ENCODE results near the gene CIAO2B.

CIAO2B gene

DNA sequence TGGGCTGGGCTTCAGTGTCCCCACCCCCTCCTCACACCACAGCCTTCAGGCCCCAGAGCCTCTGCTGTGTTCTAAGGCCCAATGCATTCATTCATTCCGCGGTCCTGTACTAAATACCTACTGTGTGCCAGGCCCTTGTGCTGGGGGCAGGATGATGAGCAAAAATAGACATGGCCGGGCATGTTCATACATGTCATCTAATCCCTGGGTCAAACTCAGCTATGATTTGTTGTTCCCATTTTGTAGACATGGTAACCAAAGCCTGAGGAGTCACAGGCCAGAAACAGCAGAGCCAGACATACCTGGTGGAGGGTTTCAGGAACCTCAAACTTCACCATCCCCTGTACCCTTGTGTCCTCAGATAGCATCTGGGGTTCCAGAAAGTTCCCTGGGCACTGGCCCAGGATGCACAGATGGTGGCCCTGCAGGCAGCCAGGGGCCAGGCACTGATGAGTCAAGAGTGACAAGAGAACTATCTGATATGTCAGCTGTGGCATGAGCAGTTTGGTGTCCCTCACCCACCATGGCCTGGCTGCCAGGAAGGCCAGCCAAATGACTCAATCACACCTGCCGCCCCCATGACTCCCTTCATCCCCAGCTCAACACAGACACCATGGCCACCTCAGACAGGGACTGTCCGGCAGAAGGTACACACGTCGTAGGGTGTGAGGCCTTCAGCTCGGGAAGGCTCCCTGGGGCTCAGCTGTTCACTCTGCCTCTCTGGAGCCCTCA is 6.1 kb downstream of the CIAO2B start:
- FAIRE-seq (peak; percentile 16), DNase-seq (ENCODE audit: insufficient read length, low spot score) (no peak)
- TF ChIP-seq TAF1 (IDR thresholded peaks at IDR 0.05; ENCODE audit: low read depth, low read length) (no peak), POLR2AphosphoS5 (IDR thresholded peaks at IDR 0.05; ENCODE audit: low read depth, low read length) (no peak), POU2F2 (IDR thresholded peaks at IDR 0.05; ENCODE audit: low read depth, low read length) (no peak), PAX5 (IDR thresholded peaks at IDR 0.05; ENCODE audit: insufficient read depth, low read length, severe bottlenecking) (no peak), POLR2A (IDR thresholded peaks at IDR 0.05; ENCODE audit: low read depth, low read length) (no peak), SPI1 (IDR thresholded peaks at IDR 0.05; ENCODE audit: low read depth, low read length) (no peak)

DNA sequence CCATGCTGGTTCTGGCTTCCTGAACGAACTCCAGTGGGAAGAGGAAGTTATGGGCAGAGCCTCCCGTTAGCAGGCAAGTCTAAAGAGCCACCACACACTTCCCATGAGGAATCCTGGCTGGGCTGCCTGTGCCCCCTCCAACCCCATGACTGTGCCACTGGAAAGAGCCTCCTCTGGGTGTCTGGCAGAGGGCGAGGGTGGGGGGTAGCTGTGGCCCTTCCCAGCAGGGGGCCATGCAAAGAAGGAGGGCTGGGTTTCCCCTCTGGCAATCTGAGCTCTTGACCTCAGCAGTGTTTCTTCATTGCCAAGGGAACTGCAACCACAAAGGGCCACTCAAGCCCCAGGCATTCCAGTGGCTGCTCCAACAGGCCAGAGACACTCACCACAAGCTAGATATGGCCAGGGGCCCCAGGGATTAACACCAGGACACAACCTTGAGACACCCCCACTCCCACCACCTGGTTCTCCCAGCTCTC is 7.2 kb downstream of the CIAO2B start:
- no peak for TF ChIP-seq TAF1 (IDR thresholded peaks at IDR 0.05; ENCODE audit: low read depth, low read length)
- TF ChIP-seq POU2F2 (IDR thresholded peaks at IDR 0.05; ENCODE audit: low read depth, low read length), result no peak
- no peak for TF ChIP-seq POLR2AphosphoS5 (IDR thresholded peaks at IDR 0.05; ENCODE audit: low read depth, low read length)
- TF ChIP-seq PAX5 (IDR thresholded peaks at IDR 0.05; ENCODE audit: insufficient read depth, low read length, severe bottlenecking), result no peak
- FAIRE-seq, result peak; percentile 51
- no peak for DNase-seq (ENCODE audit: insufficient read length, low spot score)

DNA sequence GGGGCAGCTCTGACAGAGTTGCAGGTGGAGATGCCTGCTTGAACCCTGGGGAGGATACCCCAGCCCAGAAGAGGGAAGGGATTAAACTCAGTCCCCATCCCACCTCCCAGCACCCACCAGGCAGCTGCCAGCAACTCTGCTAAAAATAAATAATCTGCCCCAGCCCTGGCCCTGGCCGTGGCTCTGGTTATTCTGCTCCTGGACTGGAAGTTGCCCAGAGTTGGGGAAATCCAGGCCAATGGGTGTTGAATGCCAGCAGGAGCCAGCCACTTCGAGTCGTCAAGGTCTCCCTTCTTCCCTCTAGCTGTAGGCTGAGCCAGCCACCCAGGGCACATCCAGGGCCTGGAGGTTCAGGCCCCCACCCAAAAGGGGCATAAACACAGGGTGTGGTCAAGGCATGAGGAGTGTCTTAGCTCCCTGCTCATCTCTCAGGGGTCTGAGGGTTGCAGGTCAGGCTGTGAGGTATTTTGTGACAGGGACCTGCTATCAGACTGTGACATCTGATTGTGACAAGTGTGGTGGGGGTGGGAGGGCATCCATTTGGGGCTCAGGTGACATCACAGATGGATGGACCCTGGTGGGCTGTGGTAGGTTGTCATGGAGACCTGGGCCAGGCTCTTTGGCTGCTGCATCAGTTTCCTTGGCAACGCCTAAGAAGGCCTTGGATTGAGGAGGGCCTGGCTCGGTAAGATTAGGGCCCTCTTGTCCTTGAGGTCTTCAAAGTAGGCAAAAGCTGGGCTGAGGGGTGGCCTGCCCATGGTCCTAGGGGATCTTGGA is 7.8 kb downstream of the CIAO2B start:
- DNase-seq (ENCODE audit: insufficient read length, low spot score), result no peak
- no peak for FAIRE-seq
- TF ChIP-seq TAF1 (IDR thresholded peaks at IDR 0.05; ENCODE audit: low read depth, low read length) (no peak), PAX5 (IDR thresholded peaks at IDR 0.05; ENCODE audit: insufficient read depth, low read length, severe bottlenecking) (no peak), SPI1 (IDR thresholded peaks at IDR 0.05; ENCODE audit: low read depth, low read length) (no peak), POLR2AphosphoS5 (IDR thresholded peaks at IDR 0.05; ENCODE audit: low read depth, low read length) (no peak), POU2F2 (IDR thresholded peaks at IDR 0.05; ENCODE audit: low read depth, low read length) (no peak), POLR2A (IDR thresholded peaks at IDR 0.05; ENCODE audit: low read depth, low read length) (no peak)

DNA sequence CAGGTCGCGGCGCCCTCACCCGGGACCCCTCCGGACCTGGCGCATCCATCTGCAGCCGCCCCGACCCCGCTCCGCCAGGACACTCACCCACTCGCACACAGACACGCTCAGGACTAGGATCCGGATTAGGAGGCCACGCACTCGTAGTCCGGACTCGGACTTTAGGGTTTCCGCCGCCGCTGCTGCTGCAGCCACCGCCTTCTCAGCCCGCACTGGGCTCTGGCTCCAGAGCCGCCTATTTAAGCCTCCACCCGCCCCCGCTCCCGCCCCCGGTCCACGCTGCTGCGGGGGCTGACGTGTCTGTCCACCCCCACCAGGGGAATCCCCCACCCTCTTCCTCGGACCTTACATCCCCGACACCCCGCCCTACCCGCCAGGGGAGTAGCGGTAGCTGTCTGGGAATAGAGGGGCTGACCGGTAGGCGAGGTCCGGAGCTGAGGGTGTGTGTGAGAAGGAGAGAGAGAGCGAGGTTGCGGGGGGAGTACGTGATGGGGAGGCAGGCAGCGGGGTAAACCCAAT is 8.8 kb downstream of the CIAO2B start, which contains the start of gene RRAD:
TSS of gene RRAD (minus strand) at position 214 of the 519 bp plus-strand sequence. CDS start 356 bp downstream, outside the sequence.
- FAIRE-seq, result no peak
- DNase-seq (ENCODE audit: insufficient read length, low spot score), result no peak
- TF ChIP-seq SPI1 (IDR thresholded peaks at IDR 0.05; ENCODE audit: low read depth, low read length) (no peak), POU2F2 (IDR thresholded peaks at IDR 0.05; ENCODE audit: low read depth, low read length) (no peak), POLR2A (IDR thresholded peaks at IDR 0.05; ENCODE audit: low read depth, low read length) (no peak), TAF1 (IDR thresholded peaks at IDR 0.05; ENCODE audit: low read depth, low read length) (no peak), POLR2AphosphoS5 (IDR thresholded peaks at IDR 0.05; ENCODE audit: low read depth, low read length) (no peak), PAX5 (IDR thresholded peaks at IDR 0.05; ENCODE audit: insufficient read depth, low read length, severe bottlenecking) (no peak)

DNA sequence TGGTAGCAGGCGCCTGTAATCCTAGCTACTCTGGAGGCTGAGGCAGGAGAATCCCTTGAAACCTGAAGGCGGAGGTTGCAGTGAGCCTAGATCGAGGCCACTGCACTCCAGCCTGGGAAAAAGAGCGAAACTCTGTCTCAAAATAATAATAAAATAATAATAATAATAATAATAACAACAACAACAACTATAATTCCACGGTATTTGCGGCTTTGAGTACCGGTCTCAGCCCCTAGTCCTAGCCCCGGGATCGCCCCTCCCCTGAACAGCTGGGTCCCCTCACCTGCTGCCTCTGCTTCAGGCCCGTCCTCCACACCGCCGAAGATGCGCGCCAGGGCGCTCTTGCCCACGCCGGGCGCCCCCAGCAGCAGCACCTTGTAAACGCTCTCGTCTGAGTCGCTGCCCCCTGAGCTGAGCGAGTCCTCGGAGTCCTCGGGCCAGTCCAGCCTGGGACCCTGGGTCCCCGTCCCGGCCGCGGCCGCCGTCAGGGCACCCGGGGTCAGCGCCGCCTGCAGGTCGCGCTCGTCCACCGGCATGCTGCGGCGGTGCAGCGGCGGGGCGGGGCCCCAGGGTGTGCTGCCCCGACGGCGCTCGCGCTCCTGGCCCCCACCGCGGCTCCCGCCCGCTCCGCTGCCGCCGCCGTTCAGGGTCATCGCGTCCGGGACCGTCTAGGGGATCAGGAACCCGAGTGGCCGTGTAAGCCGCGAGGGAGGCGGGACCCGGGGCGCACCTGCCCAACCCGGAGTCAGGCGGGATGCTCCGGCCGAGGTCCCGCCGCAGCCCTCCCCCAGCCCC is 9.5 kb downstream of the CIAO2B start:
- peak; percentile 70 for DNase-seq (ENCODE audit: insufficient read length, low spot score)
- peak; percentile 5 for FAIRE-seq
- no peak for TF ChIP-seq POLR2A (IDR thresholded peaks at IDR 0.05; ENCODE audit: low read depth, low read length)
- TF ChIP-seq SPI1 (IDR thresholded peaks at IDR 0.05; ENCODE audit: low read depth, low read length), result no peak
- TF ChIP-seq PAX5 (IDR thresholded peaks at IDR 0.05; ENCODE audit: insufficient read depth, low read length, severe bottlenecking), result no peak
- TF ChIP-seq POU2F2 (IDR thresholded peaks at IDR 0.05; ENCODE audit: low read depth, low read length), result no peak
- TF ChIP-seq TAF1 (IDR thresholded peaks at IDR 0.05; ENCODE audit: low read depth, low read length), result no peak
- no peak for TF ChIP-seq POLR2AphosphoS5 (IDR thresholded peaks at IDR 0.05; ENCODE audit: low read depth, low read length)

DNA sequence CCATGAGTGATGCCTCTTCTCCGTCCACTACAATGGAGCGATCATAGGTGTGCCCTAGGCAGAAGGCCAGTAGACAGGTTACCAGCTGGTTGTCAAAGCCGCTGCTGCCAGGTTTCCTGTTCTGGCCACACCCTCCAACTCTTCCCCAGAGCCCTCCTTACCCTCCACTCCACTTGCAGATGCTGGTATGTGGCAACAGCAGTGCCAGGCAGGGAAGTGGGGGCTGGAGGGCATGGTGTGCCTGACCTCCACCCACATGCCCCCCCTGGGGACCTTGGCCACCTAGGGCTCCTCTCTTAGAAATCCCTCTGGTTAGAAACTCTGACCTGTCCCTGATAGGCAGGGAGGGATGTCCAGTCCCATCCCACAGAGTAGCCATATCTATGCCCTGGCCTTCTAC is 10.3 kb downstream of the CIAO2B start:
- FAIRE-seq (no peak), DNase-seq (ENCODE audit: insufficient read length, low spot score) (no peak)
- TF ChIP-seq PAX5 (IDR thresholded peaks at IDR 0.05; ENCODE audit: insufficient read depth, low read length, severe bottlenecking) (no peak), SPI1 (IDR thresholded peaks at IDR 0.05; ENCODE audit: low read depth, low read length) (no peak), POLR2AphosphoS5 (IDR thresholded peaks at IDR 0.05; ENCODE audit: low read depth, low read length) (no peak)

DNA sequence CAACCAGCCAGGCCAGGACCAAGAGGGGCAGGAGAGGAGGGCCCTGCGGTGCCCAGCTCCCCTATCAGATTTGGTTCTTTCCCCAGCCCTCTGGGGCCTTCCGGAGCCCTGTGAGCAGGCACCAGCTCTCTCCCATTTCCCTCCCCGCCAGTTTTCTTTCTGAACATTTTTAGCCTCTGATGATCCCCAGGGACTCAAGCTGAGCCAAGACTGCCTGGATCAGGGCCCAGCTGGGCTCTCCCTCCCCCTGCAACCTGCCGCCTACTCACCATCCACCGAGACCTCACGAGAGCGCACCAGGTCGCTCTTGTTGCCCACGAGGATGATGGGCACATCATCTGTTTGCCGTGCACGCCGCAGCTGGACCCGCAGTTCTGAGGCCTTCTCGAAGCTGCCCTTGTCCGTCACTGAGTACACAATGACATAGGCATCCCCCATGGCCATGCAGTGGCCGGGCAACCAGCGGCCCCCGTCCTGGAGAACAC is 10.9 kb downstream of the CIAO2B start:
- DNase-seq (ENCODE audit: insufficient read length, low spot score) (no peak), FAIRE-seq (no peak)
- TF ChIP-seq POLR2A (IDR thresholded peaks at IDR 0.05; ENCODE audit: low read depth, low read length) (no peak), TAF1 (IDR thresholded peaks at IDR 0.05; ENCODE audit: low read depth, low read length) (no peak), POU2F2 (IDR thresholded peaks at IDR 0.05; ENCODE audit: low read depth, low read length) (no peak), SPI1 (IDR thresholded peaks at IDR 0.05; ENCODE audit: low read depth, low read length) (no peak), PAX5 (IDR thresholded peaks at IDR 0.05; ENCODE audit: insufficient read depth, low read length, severe bottlenecking) (no peak), POLR2AphosphoS5 (IDR thresholded peaks at IDR 0.05; ENCODE audit: low read depth, low read length) (no peak)

DNA sequence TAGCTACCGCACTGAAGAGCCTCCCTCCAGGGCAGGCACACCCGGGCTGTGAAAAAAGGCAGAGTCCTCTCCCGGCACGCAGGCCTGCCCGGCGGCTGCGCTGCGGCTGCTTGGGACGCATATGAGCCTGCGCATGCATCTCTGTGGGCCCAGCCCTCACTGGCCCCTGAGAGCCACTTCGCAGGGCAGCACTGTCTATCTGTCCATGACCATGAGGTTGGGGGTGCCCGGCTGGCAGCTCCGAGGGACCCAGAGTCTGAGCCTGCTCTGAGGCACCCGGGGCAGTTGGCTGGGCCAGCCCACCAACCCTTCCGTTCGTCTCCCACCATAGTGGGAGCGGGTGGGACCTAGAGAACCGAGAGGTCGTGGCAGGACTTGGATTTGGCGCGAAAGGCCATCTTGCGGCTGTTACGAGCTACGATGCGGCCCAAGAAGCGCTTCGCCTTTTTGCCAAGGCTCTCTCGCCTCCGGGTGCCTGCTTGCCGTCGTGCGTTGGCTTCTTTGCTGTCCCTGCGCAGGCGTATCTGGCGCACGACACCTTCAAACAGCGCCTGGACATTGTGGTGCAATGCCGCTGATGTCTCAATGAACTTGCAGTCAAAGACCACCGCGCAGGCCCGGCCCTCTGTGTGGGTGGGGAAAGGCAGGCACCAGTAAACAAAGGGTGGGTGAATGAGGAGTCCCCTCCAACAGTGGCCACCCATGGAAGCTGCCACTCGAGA is 12.3 kb downstream of the CIAO2B start:
- DNase-seq (ENCODE audit: insufficient read length, low spot score) (no peak), FAIRE-seq (no peak)
- TF ChIP-seq POU2F2 (IDR thresholded peaks at IDR 0.05; ENCODE audit: low read depth, low read length), result no peak
- TF ChIP-seq POLR2A (IDR thresholded peaks at IDR 0.05; ENCODE audit: low read depth, low read length), result no peak
- TF ChIP-seq TAF1 (IDR thresholded peaks at IDR 0.05; ENCODE audit: low read depth, low read length), result no peak
- TF ChIP-seq POLR2AphosphoS5 (IDR thresholded peaks at IDR 0.05; ENCODE audit: low read depth, low read length), result no peak
- no peak for TF ChIP-seq PAX5 (IDR thresholded peaks at IDR 0.05; ENCODE audit: insufficient read depth, low read length, severe bottlenecking)
- TF ChIP-seq SPI1 (IDR thresholded peaks at IDR 0.05; ENCODE audit: low read depth, low read length), result no peak
